H1 (cell line): ENCODE data around the gene LIG3. TPM values are rescaled to one million over a fixed set of nuclear protein-coding genes. Genes with fewer than 3 reads are reported as not detected.

ENCODE experiments used
- CTCF ChIA-PET: fragments of 300-600 bp; sonication (Branson Sonifier 250); formaldehyde crosslinking; loops from one replicate; lab custom pipeline; 2021; ENCODE audit not compliant: partially characterized antibody; lab: Charles Lee
- POLR2A ChIA-PET: fragments of 300-600 bp; sonication (Branson Sonifier 250); formaldehyde crosslinking; loops from one replicate; lab custom pipeline; 2021; ENCODE audit warnings: inconsistent platforms; ENCODE audit not compliant: partially characterized antibody; lab: Charles Lee
- DNase-seq, 2 experiments: peaks; one replicate each; pipeline versions ENCODE4 v3.0.0 to v3.0.0-alpha.2; 2010 to 2022; ENCODE audit warnings: low spot score in 2 of 2, low read depth in 1 of 2, mixed read lengths in 1 of 2
- FAIRE-seq: peaks from 2 replicates; lab custom pipeline; 2011; peaks lifted over from hg19 to GRCh38; lab: Jason Lieb, UNC
- H2AFZ ChIP-seq: 2 replicates; pipeline ENCODE4 v1.8.1; 2012; ENCODE audit warnings: low read length, inconsistent platforms
- H2AK5ac ChIP-seq: 2 replicates; pipeline ENCODE4 v1.6.1; 2013; ENCODE audit warnings: low read depth, low read length
- H2BK120ac ChIP-seq: replicated peaks from 2 replicates; pipeline ENCODE3; 2013; ENCODE audit warnings: low read depth, low read length, inconsistent platforms
- H2BK12ac ChIP-seq: 2 replicates; pipeline ENCODE4 v1.6.1; 2013; ENCODE audit warnings: low read depth, low read length
- H2BK15ac ChIP-seq: 2 replicates; pipeline ENCODE4 v1.6.1; 2013; ENCODE audit warnings: low read length
- H2BK20ac ChIP-seq: 2 replicates; pipeline ENCODE4 v1.6.1; 2013; ENCODE audit warnings: low read length
- H2BK5ac ChIP-seq: 2 replicates; pipeline ENCODE4 v1.6.1; 2013; ENCODE audit warnings: low read depth, low read length
- H3K14ac ChIP-seq: 2 replicates; pipeline ENCODE4 v1.6.1; 2013; ENCODE audit warnings: inconsistent platforms; ENCODE audit not compliant: insufficient read length
- H3K18ac ChIP-seq: 2 replicates; pipeline ENCODE4 v1.6.1; 2013; ENCODE audit warnings: low read length; ENCODE audit errors: extremely low read depth
- H3K23ac ChIP-seq: 2 replicates; pipeline ENCODE4 v1.6.1; 2013; ENCODE audit warnings: inconsistent platforms; ENCODE audit not compliant: insufficient read length
- H3K23me2 ChIP-seq: 2 replicates; pipeline ENCODE4 v1.6.1; 2013; ENCODE audit warnings: low read depth, low read length
- H3K27ac ChIP-seq: 2 replicates; pipeline ENCODE4 v1.6.1; 2011; ENCODE audit warnings: low read depth, low read length, inconsistent platforms
- H3K27me3 ChIP-seq, 4 experiments: replicated peaks in 1 of 4; 1 replicate in 1 of 4; 2 replicates in 3 of 4; pipeline versions ENCODE4 v1.6.1 to v1.8.1; 2011 to 2013; ENCODE audit warnings: low read length in 3 of 4, mild to moderate bottlenecking in 3 of 4, inconsistent platforms in 2 of 4, mixed read lengths in 2 of 4, moderate library complexity in 1 of 4; ENCODE audit not compliant: control insufficient read depth in 3 of 4, insufficient read depth in 3 of 4; ENCODE audit errors: extremely low read depth in 1 of 4
- H3K36me3 ChIP-seq, 4 experiments: 2 replicates each; pipeline versions ENCODE4 v1.6.1 to v1.8.1; 2011 to 2013; ENCODE audit warnings: mild to moderate bottlenecking in 4 of 4, low read length in 3 of 4, moderate library complexity in 2 of 4, control low read depth in 1 of 4, inconsistent platforms in 1 of 4; ENCODE audit not compliant: insufficient read depth in 4 of 4, control insufficient read depth in 2 of 4
- H3K4ac ChIP-seq: replicated peaks from 2 replicates; pipeline ENCODE3; 2013; ENCODE audit warnings: low read length, low read depth, mixed read lengths, inconsistent platforms; ENCODE audit not compliant: insufficient read length
- H3K4me1 ChIP-seq, 4 experiments: replicated peaks in 1 of 4; 1 replicate in 1 of 4; 2 replicates in 3 of 4; pipeline versions ENCODE4 v1.6.1 to v1.8.1; 2011 to 2013; ENCODE audit warnings: low read length in 3 of 4, inconsistent platforms in 2 of 4, mixed read lengths in 1 of 4; ENCODE audit not compliant: insufficient read depth in 4 of 4, control insufficient read depth in 3 of 4
- H3K4me2 ChIP-seq, 2 experiments: 2 replicates each; pipeline versions ENCODE4 v1.6.1 to v1.8.1; 2011 to 2013; ENCODE audit warnings: low read depth in 2 of 2, low read length in 2 of 2, control low read depth in 1 of 2, inconsistent platforms in 1 of 2, mild to moderate bottlenecking in 1 of 2; ENCODE audit not compliant: insufficient read depth in 1 of 2
- H3K4me3 ChIP-seq, 4 experiments: fragments of 200-600, 300-600 bp in 1 of 4; sonication (generic), shearing (Covaris generic), sonication (Bioruptor Twin) in 1 of 4; 2 replicates each; pipeline versions ENCODE4 v1.5.1 to v1.8.1; 2011 to 2016; ENCODE audit warnings: low read length in 4 of 4, low read depth in 3 of 4, control low read depth in 2 of 4, inconsistent platforms in 2 of 4, mild to moderate bottlenecking in 2 of 4, mixed read lengths in 1 of 4, moderate library complexity in 1 of 4; ENCODE audit not compliant: insufficient read depth in 2 of 4; ENCODE audit errors: extremely low read depth in 1 of 4
- H3K56ac ChIP-seq: replicated peaks from 2 replicates; pipeline ENCODE3; 2013; ENCODE audit warnings: low read depth, mild to moderate bottlenecking, mixed read lengths, low read length, inconsistent platforms; ENCODE audit not compliant: insufficient read length
- H3K79me1 ChIP-seq: 2 replicates; pipeline ENCODE4 v1.6.1; 2013; ENCODE audit warnings: low read depth, low read length, control low read depth
- H3K79me2 ChIP-seq, 2 experiments: 2 replicates each; pipeline versions ENCODE4 v1.6.1 to v1.8.1; 2012 to 2013; ENCODE audit warnings: low read length in 2 of 2, mild to moderate bottlenecking in 2 of 2, inconsistent platforms in 1 of 2; ENCODE audit not compliant: insufficient read depth in 2 of 2, control insufficient read depth in 1 of 2
- H3K9ac ChIP-seq, 4 experiments: replicated peaks in 1 of 4; 1 replicate in 1 of 4; 2 replicates in 3 of 4; pipeline versions ENCODE4 v1.6.1 to v1.8.1; 2011 to 2013; ENCODE audit warnings: low read depth in 3 of 4, low read length in 3 of 4, control low read depth in 2 of 4, mild to moderate bottlenecking in 2 of 4, moderate library complexity in 2 of 4, inconsistent platforms in 1 of 4; ENCODE audit errors: extremely low read depth in 1 of 4
- H3K9me3 ChIP-seq, 2 experiments: 2 replicates each; pipeline versions ENCODE4 v1.6.1 to v1.8.1; 2012 to 2013; ENCODE audit warnings: mild to moderate bottlenecking in 2 of 2, moderate library complexity in 2 of 2, control low read depth in 1 of 2, inconsistent platforms in 1 of 2, low read depth in 1 of 2, low read length in 1 of 2, mixed read lengths in 1 of 2; ENCODE audit not compliant: insufficient read depth in 2 of 2
- H4K20me1 ChIP-seq, 2 experiments: replicated peaks in 1 of 2; 2 replicates each; pipeline versions ENCODE3 to v1.8.1; 2011 to 2013; ENCODE audit warnings: inconsistent platforms in 2 of 2, low read length in 2 of 2, mild to moderate bottlenecking in 1 of 2; ENCODE audit not compliant: insufficient read depth in 2 of 2, control insufficient read depth in 1 of 2
- H4K5ac ChIP-seq: 2 replicates; pipeline ENCODE4 v1.6.1; 2013; ENCODE audit warnings: low read length, low read depth, mixed read lengths, inconsistent platforms; ENCODE audit not compliant: insufficient read length
- H4K8ac ChIP-seq: 2 replicates; pipeline ENCODE4 v1.8.0; 2013; ENCODE audit warnings: mild to moderate bottlenecking, moderate library complexity, low read length, inconsistent platforms; ENCODE audit not compliant: insufficient read depth; ENCODE audit errors: extremely low read depth
- H4K91ac ChIP-seq: replicated peaks from 2 replicates; pipeline ENCODE3; 2013; ENCODE audit warnings: low read length, mixed read lengths, inconsistent platforms; ENCODE audit not compliant: insufficient read length
- TAF1 ChIP-seq: IDR thresholded peaks from 2 replicates; pipeline ENCODE4 v1.6.1; 2011; ENCODE audit warnings: mild to moderate bottlenecking, low read depth, low read length
- TEAD4 ChIP-seq: IDR thresholded peaks from 2 replicates; pipeline ENCODE4 v1.6.1; 2012; ENCODE audit warnings: low read depth, low read length, inconsistent platforms, mixed read lengths
- WGBS, 2 experiments: shearing (Covaris generic) in 1 of 2; methylation state at CpG; one replicate each; pipeline versions ENCODE4 v1.1.6 to v1.1.7; 2013 to 2015; ENCODE audit warnings: low lambda C conversion rate in 2 of 2, mixed read lengths in 2 of 2, inconsistent platforms in 1 of 2, low coverage in 1 of 2, missing lambda C conversion rate in 1 of 2; ENCODE audit not compliant: insufficient replicate concordance in 2 of 2, insufficient coverage in 1 of 2, insufficient read length in 1 of 2; ENCODE audit errors: extremely low coverage in 1 of 2, missing lambda C conversion rate in 1 of 2; 5-methylcytosine and 5-hydroxymethylcytosine counted together
- polyA plus RNA-seq, 7 experiments: library from polyadenylated mRNA; depleted of rRNA in 3 of 7; stranded (reverse) in 5 of 7; unstranded in 2 of 7; fragments of >200 nt in 5 of 7; fragments of 200-250 nt in 2 of 7; gene quantifications; 1 replicate in 5 of 7; 2 replicates in 1 of 7; 4 replicates in 1 of 7; pipeline versions ENCODE4 v1.2.1 to v1.2.3, GENCODE V29; 2011 to 2013; ENCODE audit warnings: missing spikeins in 2 of 7, mixed read lengths in 2 of 7
- total RNA-seq: library from RNA; stranded (reverse); fragmentation: NEBNext Ultra II Directional; extraction: Animal tissue kit (Norgen Biotek cat#: 25700); gene quantifications from 2 replicates; pipeline ENCODE4 v1.2.1, GENCODE V29; 2021

The LIG3 gene
- total and polyA plus RNA-seq, 2 of the 8 experiments (the other 6 are each of a cell fraction or from before 2014, with no cell fraction given) = 63.6 to 89.3 TPM

DNA sequence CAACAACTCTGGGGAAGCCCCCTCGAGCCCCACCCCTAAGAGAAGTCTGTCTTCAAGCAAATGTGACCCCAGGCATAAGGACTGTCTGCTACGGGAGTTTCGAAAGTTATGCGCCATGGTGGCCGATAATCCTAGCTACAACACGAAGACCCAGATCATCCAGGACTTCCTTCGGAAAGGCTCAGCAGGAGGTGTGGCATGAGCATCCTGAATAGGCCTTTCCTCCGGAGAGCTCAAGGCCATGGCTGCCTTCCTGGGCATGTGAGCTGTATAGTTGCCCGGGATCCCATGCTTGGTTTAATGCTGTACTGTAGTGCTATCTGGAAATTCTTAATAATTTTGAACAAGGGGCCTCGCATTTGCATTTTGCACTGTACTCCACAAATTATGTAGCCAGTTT lies 9.2 kb downstream of the LIG3 start:
- H3K79me2 ChIP-seq = peaks cover 0 to 18% of the 10 kb centered on the region in 2 experiments; a peak in 2 of 4 replicates
- H2BK120ac ChIP-seq = no peak overlapping the region
- no peaks in the 10 kb centered on the region for H3K4me1 ChIP-seq
- no peak overlapping the region for H2BK5ac ChIP-seq
- H3K36me3 ChIP-seq = peaks cover 38 to 85% (median 72%) of the 10 kb centered on the region in 4 experiments
- H3K27ac ChIP-seq = no peak overlapping the region
- no peak overlapping the region for H3K4me3 ChIP-seq
- peaks cover 4% of the 10 kb centered on the region; the same call in 1 of the 2 replicates for H3K79me1 ChIP-seq
- no peak overlapping the region for H3K9ac ChIP-seq
- no peak for FAIRE-seq
- H4K5ac ChIP-seq = no peak overlapping the region
- no peak overlapping the region for H3K23ac ChIP-seq
- no peak overlapping the region for H3K4me2 ChIP-seq
- no peak for DNase-seq
- no peak overlapping the region for H2BK20ac ChIP-seq
- peaks cover 9 to 14% of the 10 kb centered on the region in 2 experiments for H4K20me1 ChIP-seq
- H4K8ac ChIP-seq = no peak overlapping the region
- no peak overlapping the region for H2BK15ac ChIP-seq
- 92% methylated on average over 10 of the region's 10 CpGs; no CpG with 5 or more reads in 1 of the 2 experiments for WGBS, 2 experiments
- no peak overlapping the region for H3K18ac ChIP-seq
- H3K14ac ChIP-seq = no peak overlapping the region
- ChIA-PET CTCF (interaction anchor here (1.5 kb wide), 1 partner anchor 8 kb away, joined by 8 read pairs; no protein-coding TSS in a partner anchor), POLR2A (interaction anchor here (1.1 to 6.3 kb wide), 4 partner anchors 10 to 33 kb away, joined by 3 to 44 read pairs (median 17); partner anchors contain the start of gene LIG3)
- no peak overlapping the region for H2AK5ac ChIP-seq
- H2AFZ ChIP-seq = no peak overlapping the region
- H3K56ac ChIP-seq = no peak overlapping the region
- no peak overlapping the region for H4K91ac ChIP-seq
- no peaks in the 10 kb centered on the region for H3K27me3 ChIP-seq
- H3K9me3 ChIP-seq = no peaks in the 10 kb centered on the region
- H2BK12ac ChIP-seq = no peak overlapping the region
- no peak overlapping the region for H3K4ac ChIP-seq
- H3K23me2 ChIP-seq = no peaks in the 10 kb centered on the region
- TF ChIP-seq TEAD4 (no peak), TAF1 (no peak)
